GM21526 (cell line): Measurements from ENCODE around the gene TMEM92.

ENCODE experiments used
- ATAC-seq: cut with Tn5 transposase; IDR thresholded peaks from one replicate; pipeline ENCODE4 v1.9.1; 2021; ENCODE audit warnings: moderate library complexity; ENCODE audit not compliant: unreplicated experiment, low FRiP score

Gene TMEM92

GRCh38 chr17:50274142-50274896 lies at the start of gene TMEM92:
TSS of gene TMEM92 (plus strand) at chr17:50274466. CDS start at chr17:50274502, 36 bp downstream.
- no peak for ATAC-seq

GRCh38 chr17:50225701-50226240 lies 48.5 kb upstream of the TMEM92 start:
- ATAC-seq: no peak

GRCh38 chr17:50234581-50234980 lies 39.7 kb upstream of the TMEM92 start:
- no peak for ATAC-seq

GRCh38 chr17:50237901-50238300 lies 36.4 kb upstream of the TMEM92 start:
- ATAC-seq: no peak

DNA sequence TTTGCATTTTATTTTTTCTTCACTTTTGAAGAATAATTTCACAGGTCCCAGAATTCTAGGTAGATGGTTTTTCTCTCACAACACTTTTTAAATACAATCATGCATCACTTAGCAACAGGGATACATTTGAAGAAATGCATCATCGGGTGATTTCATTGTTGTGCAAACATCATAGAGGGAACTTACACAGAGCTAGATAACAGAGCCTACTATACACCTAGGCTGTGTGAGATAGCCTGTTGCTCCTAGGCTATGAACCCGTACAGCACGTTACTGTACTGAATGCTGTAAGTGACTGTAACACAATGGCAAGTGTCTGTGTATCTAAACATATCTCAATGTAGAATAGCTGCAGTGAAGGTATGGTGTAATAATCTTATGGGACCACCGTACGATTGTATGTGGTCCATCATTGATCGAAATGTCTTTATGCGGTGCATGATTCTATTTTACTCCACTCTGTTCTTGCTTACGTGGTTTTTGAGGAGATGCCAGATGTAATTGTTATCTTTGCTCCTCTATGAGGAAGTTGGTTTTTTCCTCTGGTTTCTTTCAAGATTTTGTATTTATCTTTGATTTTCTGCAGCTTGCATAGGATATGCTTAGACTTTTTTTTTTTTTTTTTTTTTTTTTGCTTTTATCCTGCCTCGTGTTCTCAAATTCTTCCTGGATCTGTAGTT lies 35.5 kb upstream of the TMEM92 start:
- ATAC-seq: no peak

DNA sequence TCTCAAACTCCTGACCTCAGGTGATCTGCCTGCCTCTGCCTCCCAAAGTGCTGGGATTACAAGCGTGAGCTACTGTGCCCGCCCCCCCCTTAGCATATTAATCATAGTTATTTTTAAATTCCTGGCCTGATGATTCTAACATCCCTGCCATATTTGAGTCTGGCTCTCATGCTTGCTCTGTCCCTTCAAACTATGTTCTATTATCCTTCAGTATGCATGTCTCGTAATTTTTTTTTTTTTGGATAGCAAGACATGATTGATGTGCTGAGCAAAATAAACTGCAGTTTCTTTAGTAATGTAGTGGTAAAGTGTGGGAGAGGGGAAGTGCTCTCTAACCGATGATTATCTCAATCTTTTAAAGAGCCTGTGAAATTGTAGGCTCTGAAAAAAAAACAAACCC lies 34.3 kb upstream of the TMEM92 start:
- ATAC-seq: no peak

- no peak for ATAC-seq
Observed at GRCh38 chr17:50240851-50241250, 33.4 kb upstream of the TMEM92 start.

- no peak for ATAC-seq
Observed at GRCh38 chr17:50241431-50241830, 32.8 kb upstream of the TMEM92 start.

DNA sequence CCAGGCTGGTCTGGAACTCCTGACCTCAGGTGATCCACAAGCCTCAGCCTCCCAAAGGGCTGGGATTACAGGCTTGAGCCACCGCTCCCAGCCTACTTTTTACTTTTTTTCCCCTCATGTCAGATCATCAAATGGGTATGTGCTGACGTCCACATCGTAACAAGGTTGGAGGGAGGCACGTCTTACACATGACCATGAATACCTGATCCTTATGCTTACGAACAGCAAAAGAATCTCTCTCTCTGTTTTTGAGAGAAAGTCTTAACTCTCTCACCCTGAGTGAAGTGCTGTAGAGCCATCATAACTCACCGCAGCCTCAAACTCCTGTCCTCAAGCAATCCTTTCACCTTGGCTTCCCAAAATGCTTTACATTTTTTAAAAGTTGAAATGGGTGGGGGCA lies 29.5 kb upstream of the TMEM92 start:
- no peak for ATAC-seq

GRCh38 chr17:50248255-50248654 lies 26.0 kb upstream of the TMEM92 start:
- ATAC-seq: no peak

DNA sequence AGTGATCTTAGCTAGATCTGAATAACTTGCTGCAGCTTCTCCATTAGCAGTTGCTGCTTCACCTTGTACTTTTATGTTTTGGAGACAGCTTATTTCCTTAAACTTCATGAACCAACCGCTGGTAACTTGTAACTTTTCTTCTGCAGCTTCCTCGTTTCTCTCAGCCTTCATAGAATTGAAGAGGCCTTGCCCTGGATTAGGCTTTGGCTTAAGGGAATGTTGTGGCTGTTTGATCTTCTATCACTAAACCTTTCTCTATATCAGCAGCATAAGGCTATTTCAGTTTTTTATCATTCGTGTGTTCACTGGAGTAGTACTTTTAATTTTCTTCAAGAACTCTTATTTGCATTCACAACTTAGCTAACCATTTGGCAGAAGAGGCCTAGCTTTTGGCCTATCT lies 21.5 kb upstream of the TMEM92 start:
- ATAC-seq: no peak

DNA sequence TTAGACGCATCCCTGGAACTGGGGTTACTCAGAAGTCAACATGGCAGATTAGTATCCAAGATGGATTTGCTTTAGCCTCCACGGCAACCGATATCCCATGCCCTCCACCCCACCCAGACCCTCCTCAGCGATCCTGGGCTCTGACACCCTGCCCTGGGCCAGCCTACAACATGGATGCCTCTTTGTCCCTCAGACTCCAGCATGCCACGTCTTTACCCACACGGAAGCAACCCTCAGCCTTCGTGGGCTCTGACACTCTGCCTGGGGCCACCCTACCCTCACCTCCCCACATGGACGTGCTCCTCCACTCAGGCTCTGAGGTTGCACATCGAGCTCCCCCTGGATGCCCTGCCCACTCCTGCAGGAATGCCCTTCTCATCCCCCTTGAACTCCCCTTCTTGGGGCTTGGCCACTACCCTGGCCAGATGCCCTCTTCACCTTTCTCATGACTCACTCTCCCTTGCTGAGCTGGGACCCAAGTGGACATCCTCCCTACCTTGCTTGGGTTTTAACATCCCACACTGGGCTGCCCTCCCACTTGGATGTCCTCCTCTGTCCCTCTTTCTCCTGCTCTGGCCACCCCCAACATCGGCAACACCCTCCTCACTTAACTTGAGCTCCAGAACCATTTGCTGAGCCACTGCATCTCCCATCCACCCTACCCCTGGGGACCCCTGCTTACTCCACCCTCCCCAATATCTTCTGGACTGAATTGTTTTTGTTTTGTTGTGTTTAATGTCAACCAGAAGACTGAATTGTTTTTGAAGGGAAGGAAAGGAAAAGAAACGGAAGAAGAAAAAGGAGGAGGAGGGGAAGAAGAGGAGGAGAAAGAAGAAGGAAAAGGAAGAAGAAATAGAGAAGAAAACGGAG lies 18.3 kb upstream of the TMEM92 start:
- ATAC-seq: no peak

GRCh38 chr17:50256826-50257618 lies 17.2 kb upstream of the TMEM92 start:
- no peak for ATAC-seq

GRCh38 chr17:50257676-50258224 lies 16.5 kb upstream of the TMEM92 start:
- no peak for ATAC-seq

DNA sequence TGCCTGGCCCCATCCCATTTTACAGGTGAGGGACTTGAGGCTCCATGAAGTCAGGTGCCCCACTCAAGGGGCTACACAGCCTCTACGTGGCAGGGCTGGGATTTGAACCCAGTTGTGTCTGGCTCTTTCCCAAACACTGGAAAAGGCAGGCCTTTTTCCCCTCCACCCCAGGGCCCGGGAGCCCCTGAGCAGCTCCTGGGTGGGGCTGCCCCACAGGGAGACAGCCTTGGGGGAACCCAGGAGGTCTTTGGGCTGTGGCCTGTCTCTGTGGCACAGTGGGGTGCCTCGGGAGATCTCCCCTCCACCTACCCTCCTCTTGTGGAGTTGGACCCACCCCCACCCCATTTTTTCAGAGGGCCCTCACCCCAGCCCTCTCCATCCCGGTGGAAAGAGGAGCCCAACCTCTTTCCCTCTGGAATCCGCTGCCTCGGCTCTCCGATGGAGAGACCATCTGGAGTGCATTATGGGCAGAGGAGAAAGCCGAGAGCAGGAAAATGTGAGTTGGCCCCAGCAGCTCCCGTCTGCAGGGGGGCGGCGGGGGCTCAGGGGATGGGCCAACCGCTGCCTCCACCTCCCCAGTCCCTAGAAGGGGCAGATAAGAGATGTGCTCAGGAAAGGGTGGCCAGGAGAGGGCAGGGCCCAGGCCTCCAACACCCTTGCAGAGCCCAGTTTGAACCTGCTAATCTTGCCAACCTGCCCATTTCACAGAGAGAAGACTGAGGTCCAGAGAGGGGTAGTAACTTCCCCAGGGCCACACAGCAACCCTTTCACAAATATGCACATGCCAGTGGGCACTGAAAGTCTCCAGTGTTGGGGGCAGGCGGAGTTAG lies 15.4 kb upstream of the TMEM92 start:
- ATAC-seq: no peak

DNA sequence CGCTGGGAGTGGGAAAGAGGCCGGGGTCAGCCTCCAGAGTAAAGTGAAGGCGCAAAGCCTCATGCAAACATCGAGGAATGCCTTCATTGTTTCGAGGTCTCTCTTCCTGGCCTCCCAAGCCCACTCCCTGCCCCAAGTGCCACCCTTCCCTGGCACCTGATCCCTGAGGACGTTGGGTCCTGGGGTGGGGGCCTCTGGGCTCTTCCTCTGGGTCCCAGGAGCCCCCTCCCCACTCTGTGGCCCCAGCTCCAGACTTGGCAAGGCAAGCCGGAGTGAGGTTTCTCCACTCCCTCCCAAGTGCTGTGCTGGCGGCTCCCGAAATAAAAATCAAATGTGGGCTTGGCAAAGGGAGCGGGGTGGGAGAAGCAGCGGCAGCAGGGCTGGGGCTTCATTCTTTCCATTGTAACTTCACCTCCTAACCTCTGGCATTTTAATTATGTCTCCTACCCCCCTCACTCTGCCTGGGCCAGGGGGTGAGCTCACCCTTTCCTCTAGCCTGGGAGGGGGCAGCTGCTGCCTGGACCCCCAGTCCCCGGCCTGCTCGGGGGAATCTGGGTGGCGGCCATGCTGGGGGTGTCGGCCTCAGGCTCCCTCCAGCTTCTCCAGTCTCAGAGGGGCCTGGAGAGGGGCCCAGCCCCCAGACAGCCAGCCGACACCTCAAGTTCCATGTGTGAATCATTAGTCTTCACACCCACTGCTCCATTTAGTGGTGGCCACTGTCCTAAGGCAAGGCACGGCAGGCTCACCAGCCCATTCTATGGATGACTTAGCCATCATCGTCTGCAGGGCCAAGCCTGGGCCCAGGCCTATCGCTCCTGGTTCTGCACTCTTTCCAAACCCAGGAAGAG lies 14.6 kb upstream of the TMEM92 start:
- ATAC-seq: no peak

DNA sequence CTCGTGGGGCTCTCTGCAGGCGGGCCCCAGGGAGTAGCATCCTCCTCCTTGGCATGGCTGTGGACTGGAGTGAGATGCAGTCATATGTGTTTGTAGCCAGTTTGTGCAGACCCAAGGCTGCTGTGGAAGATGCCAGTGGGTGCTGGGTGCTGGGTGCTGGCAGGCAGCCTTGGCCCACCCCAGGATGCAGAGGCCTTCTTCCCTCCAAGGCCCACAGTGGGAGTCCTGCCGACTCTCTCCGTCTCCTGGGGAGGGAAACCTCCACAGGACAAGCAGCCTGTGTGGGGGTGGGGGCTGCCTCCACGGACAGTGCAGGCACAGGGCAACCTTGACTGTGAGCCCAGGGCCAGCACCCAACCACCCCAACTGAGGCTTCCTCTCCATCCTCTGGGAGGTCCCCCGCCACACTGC lies 13.8 kb upstream of the TMEM92 start:
- no peak for ATAC-seq
